ENCODE data around the gene RYK. TPM values are rescaled to one million over a fixed set of nuclear protein-coding genes. Genes with fewer than 3 reads are reported as not detected.

The RYK gene
- total and polyA plus RNA-seq, 4 donors = 7.5 to 36.1 (median 15.3) TPM

DNA sequence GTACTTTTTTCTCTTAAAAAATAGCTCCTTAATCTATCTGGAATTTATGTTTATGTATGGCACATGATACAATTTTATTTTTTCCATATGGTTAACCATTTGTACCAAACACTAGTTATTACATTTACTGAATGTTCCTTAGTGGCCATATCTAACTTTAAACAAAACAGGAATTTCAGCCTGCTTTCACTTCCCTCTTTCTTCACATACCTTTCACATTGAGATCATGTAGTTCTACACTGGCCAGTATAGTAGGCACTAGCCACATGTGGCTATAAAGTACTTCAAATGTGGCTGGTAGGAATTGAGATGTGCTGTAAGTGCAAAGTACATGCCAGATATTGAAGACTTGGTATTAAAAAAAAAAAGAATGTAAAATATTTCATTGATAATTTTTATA is 4.7 kb upstream of the RYK start:
- no peaks in the 10 kb centered on the region for H3K36me3 ChIP-seq (ENCODE audit: control insufficient read depth in 4 of 4, insufficient read depth in 3 of 4, low read depth in 1 of 4, low read length in 3 of 4)
- no peaks in the 10 kb centered on the region for H3K27me3 ChIP-seq (ENCODE audit: control insufficient read depth in 4 of 4, insufficient read depth in 4 of 4, low read length in 3 of 4)

DNA sequence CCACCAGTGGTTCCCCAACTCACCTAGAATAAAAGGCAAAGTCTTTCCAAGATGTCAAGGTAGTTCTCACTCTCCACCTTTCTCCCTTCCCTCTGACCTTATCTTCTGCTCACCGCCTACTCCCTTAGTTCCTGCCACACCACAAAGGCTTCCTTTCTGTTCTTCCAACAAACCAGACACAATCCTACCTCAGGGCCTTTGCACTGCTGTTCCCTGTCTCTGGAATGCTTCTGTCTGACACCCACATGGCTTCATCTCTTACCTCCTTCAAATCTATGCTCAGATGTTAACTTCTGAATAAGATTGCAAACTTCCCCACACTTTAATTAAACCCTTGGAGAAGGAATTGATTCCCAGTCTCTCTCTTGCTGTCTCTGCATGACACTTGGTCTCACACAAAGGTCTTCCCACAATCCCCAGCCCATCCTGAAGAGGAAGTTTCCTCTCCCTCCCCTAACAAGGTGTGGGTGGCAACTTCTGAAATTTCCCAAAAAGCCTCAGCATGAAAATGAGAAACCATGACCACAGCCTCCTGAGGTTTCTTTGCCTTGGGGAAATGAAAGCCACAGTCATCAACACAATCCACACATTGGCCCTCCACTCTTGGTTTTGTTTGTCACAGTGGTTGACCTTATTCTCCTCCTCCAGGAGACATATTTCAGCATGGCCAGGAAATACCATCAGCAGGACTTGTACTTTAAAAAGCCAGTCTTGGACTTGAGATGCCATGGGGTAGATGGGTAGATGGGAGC is 3.0 kb upstream of the RYK start:
- TF ChIP-seq GABPA (IDR thresholded peaks at IDR 0.05 in 1 of 2, conservative IDR thresholded peaks at IDR 0.05 in 1 of 2) (no peak), RAD21 (IDR thresholded peaks at IDR 0.05) (no peak), TAF1 (conservative IDR thresholded peaks at IDR 0.05) (no peak), YY1 (IDR thresholded peaks at IDR 0.05) (no peak), FOXA2 (IDR thresholded peaks at IDR 0.05) (no peak), HNF4G (IDR thresholded peaks at IDR 0.05) (no peak), FOXA1 (IDR thresholded peaks at IDR 0.05) (no peak), JUND (IDR thresholded peaks at IDR 0.05) (no peak), EGR1 (IDR thresholded peaks at IDR 0.05; ENCODE audit: low read depth in 2 of 2) (no peak), NR2F2 (IDR thresholded peaks at IDR 0.05) (no peak)
- TF ChIP-seq, protein P1, sequence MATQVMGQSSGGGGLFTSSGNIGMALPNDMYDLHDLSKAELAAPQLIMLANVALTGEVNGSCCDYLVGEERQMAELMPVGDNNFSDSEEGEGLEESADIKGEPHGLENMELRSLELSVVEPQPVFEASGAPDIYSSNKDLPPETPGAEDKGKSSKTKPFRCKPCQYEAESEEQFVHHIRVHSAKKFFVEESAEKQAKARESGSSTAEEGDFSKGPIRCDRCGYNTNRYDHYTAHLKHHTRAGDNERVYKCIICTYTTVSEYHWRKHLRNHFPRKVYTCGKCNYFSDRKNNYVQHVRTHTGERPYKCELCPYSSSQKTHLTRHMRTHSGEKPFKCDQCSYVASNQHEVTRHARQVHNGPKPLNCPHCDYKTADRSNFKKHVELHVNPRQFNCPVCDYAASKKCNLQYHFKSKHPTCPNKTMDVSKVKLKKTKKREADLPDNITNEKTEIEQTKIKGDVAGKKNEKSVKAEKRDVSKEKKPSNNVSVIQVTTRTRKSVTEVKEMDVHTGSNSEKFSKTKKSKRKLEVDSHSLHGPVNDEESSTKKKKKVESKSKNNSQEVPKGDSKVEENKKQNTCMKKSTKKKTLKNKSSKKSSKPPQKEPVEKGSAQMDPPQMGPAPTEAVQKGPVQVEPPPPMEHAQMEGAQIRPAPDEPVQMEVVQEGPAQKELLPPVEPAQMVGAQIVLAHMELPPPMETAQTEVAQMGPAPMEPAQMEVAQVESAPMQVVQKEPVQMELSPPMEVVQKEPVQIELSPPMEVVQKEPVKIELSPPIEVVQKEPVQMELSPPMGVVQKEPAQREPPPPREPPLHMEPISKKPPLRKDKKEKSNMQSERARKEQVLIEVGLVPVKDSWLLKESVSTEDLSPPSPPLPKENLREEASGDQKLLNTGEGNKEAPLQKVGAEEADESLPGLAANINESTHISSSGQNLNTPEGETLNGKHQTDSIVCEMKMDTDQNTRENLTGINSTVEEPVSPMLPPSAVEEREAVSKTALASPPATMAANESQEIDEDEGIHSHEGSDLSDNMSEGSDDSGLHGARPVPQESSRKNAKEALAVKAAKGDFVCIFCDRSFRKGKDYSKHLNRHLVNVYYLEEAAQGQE (IDR thresholded peaks at IDR 0.05) = no peak
- TF ChIP-seq, protein P2, sequence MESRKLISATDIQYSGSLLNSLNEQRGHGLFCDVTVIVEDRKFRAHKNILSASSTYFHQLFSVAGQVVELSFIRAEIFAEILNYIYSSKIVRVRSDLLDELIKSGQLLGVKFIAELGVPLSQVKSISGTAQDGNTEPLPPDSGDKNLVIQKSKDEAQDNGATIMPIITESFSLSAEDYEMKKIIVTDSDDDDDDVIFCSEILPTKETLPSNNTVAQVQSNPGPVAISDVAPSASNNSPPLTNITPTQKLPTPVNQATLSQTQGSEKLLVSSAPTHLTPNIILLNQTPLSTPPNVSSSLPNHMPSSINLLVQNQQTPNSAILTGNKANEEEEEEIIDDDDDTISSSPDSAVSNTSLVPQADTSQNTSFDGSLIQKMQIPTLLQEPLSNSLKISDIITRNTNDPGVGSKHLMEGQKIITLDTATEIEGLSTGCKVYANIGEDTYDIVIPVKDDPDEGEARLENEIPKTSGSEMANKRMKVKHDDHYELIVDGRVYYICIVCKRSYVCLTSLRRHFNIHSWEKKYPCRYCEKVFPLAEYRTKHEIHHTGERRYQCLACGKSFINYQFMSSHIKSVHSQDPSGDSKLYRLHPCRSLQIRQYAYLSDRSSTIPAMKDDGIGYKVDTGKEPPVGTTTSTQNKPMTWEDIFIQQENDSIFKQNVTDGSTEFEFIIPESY (IDR thresholded peaks at IDR 0.05) = no peak
- TF ChIP-seq, protein P3, sequence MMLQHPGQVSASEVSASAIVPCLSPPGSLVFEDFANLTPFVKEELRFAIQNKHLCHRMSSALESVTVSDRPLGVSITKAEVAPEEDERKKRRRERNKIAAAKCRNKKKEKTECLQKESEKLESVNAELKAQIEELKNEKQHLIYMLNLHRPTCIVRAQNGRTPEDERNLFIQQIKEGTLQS (IDR thresholded peaks at IDR 0.05) = no peak
- no peak overlapping the region for H3K27ac ChIP-seq (ENCODE audit: low read depth in 1 of 2, low read length in 2 of 2)
- H3K4me3 ChIP-seq (ENCODE audit: low read depth in 1 of 3, low read length in 3 of 3) = no peak overlapping the region
- no peak for DNase-seq (ENCODE audit: low spot score)
- peaks cover 2 to 13% (median 12%) of the 10 kb centered on the region in 4 donors for H3K4me1 ChIP-seq (ENCODE audit: control insufficient read depth in 4 of 4, insufficient read depth in 4 of 4, low read length in 3 of 4)
- WGBS = 88% methylated on average over 1 of the region's 1 CpG
- H3K9ac ChIP-seq (ENCODE audit: low read depth in 1 of 2, low read length in 2 of 2) = no peak overlapping the region
- H3K27me3 ChIP-seq (ENCODE audit: control insufficient read depth in 4 of 4, insufficient read depth in 4 of 4, low read length in 3 of 4) = no peaks in the 10 kb centered on the region
- H3K36me3 ChIP-seq (ENCODE audit: control insufficient read depth in 4 of 4, insufficient read depth in 3 of 4, low read depth in 1 of 4, low read length in 3 of 4) = no peaks in the 10 kb centered on the region
- H3K9me3 ChIP-seq (ENCODE audit: control insufficient read depth in 4 of 4, low read length in 3 of 4) = no peaks in the 10 kb centered on the region

More for the DNA sequence above, 4.7 kb upstream of the RYK start:
- no peak overlapping the region for H3K4me3 ChIP-seq (ENCODE audit: low read depth in 1 of 3, low read length in 3 of 3)
- H3K27ac ChIP-seq (ENCODE audit: low read depth in 1 of 2, low read length in 2 of 2) = no peak overlapping the region
- H3K9me3 ChIP-seq (ENCODE audit: control insufficient read depth in 4 of 4, low read length in 3 of 4) = no peaks in the 10 kb centered on the region
- peaks cover 0 to 3% (median 0%) of the 10 kb centered on the region in 4 donors for H3K4me1 ChIP-seq (ENCODE audit: control insufficient read depth in 4 of 4, insufficient read depth in 4 of 4, low read length in 3 of 4)
- H3K9ac ChIP-seq (ENCODE audit: low read depth in 1 of 2, low read length in 2 of 2) = no peak overlapping the region
- TF ChIP-seq, protein P3 (IDR thresholded peaks at IDR 0.05) = no peak
- no peak for TF ChIP-seq HNF4A (conservative IDR thresholded peaks at IDR 0.05)
- no peak for TF ChIP-seq TAF1 (conservative IDR thresholded peaks at IDR 0.05)
- no peak for TF ChIP-seq RXRA (IDR thresholded peaks at IDR 0.05)
- DNase-seq (ENCODE audit: low spot score) = no peak
